EH (cell line): ENCODE data around the gene FRZB.
"Not testable (repeated sequence)": the region's sequence is repeated elsewhere in the genome, so short reads cannot be mapped to it uniquely, and the experiment has no call there.

ENCODE experiments used
- DNase-seq: peaks from one replicate; pipeline ENCODE4 v3.0.0-alpha.2; 2015; ENCODE audit warnings: low read depth

FRZB gene

DNA sequence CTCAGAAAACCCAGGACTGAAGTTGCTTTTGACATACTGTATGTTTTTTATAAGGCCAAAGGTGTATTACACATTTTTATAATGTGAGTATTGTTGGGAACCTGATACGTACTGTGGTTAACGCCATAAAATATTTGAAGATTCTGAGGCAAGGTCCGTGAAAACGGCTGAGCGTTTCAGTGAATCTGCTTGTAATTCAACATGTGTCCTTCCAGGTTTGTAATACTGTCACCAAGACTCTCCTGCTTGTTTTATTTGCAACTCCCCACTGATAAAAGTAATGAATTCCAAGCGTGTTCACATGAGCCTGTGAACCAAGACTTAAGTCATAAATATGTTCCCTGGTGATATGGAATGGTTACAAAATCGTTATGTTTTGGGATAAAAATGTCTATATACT is 23.9 kb upstream of the FRZB start:
- no peak for DNase-seq

- DNase-seq, result no peak
These were observed 21.4 kb upstream of the FRZB start for GRCh38 chr2:182887753-182888415.

- DNase-seq, result no peak
These were observed 20.7 kb upstream of the FRZB start for GRCh38 chr2:182887093-182887492.

DNA sequence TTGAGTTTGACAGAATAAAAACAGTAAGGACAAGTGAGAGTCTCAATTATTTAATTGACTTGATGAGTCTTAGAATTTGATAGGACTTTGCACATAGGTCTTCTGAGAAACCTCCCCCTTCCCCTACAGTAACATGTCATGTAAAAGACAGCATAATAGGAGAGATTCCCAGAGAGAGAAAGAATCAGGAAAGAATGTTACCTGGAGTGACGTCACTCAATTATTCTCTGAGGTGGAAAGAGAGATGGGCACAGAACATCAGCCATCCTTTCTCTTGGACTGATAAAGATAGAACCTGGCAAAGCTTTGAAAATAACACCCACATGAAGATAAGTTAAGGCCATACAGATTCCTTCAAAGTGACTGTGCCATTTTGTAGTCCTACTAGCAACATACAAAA is 19.3 kb upstream of the FRZB start:
- DNase-seq, result no peak

DNA sequence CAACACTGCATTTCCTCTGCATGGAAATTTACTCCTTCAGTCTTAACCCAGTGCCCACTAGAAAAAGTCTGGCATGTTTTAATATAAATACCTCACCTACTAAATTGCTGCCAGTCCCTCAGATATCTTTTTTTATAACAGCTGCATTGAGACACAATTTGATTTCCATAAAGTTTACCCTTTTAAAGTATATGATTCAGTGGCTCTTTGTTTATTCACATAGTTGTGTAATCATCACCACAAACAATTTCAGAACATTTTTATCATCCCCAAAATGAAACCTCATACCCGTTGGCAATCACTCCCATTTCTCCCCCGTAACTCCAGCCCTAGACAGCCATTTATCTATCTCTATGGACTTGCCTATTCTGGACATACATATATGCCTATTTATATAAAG is 17.0 kb upstream of the FRZB start:
- no peak for DNase-seq

GRCh38 chr2:182880100-182880499 is 13.7 kb upstream of the FRZB start:
- DNase-seq, result not testable (repeated sequence)

- DNase-seq, result not testable (repeated sequence)
These were observed 10.2 kb upstream of the FRZB start for GRCh38 chr2:182876653-182877052.

DNA sequence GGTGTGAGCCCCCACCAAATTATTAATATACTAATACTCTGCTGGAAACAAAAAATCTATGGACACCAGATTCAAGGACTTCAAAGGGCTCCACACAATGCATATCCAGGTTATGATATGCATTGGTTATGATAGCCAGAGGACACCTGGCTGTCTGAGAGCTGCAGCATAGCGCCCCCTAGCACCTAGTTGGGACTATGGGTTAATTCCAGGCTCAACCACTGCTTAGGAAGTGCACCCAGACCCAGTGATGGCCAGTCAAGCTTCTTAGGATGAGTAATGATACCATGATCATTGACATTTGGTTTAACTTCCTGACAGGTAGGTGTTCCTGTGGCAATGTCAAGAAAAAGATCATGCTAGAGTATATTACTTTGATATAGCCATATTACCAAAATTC is 3.8 kb upstream of the FRZB start:
- no peak for DNase-seq

- DNase-seq, result no peak
These were observed 1.8 kb upstream of the FRZB start for GRCh38 chr2:182868054-182868796.

DNA sequence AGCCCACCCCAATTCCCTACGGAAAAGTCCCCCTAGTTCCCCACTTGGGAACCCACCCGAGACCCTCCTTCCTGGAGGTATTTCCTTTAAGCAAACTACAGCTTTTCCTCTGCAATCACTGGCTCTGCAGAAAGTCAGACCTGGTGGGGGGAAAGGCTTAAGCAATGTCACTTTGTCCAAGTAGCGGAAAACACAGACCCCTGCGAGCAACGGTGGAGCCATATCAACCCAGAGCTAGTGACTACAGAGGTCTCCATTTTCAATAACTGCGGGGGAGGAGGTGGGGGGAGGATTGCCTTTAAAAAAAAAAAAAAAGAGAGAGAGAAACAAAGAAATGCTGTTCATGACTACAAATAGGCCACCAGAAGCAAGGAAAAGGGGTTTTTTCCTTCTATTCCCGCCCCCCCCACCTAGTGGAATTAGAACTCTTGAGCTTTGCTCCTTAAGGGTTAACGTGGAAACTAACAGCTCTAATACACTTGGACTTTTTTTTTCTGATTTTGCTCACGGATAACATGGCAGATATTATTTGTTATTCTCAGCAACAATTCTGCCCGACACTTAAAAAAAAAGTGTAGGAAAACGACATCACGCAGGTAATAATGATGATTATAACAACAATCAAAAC is 1.1 kb upstream of the FRZB start:
- DNase-seq, result no peak

GRCh38 chr2:182866095-182866460 is 359 bp downstream of the FRZB start:
- DNase-seq, result no peak

GRCh38 chr2:182864949-182865570 is 1.4 kb downstream of the FRZB start:
- no peak for DNase-seq

DNA sequence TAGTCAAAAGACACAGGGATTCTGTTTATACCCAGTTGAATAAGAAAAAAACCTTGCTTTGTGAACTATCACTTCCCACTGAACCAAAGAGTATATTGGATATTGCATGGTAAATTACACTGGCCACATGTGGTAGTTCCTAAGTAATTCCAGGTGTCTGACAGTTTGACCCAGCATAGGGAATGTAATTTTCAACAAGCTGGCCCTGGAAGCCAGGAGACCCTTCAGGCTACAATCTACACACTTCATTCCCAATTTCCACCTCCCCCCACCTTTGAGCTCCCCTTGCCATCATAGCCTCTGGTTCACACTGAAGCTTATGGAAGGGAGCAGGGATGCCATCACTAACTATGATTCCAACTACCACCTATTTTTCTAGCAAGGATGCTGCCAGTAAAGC is 2.8 kb downstream of the FRZB start:
- no peak for DNase-seq

- no peak for DNase-seq
These were observed 4.3 kb downstream of the FRZB start for GRCh38 chr2:182862091-182862490.

DNA sequence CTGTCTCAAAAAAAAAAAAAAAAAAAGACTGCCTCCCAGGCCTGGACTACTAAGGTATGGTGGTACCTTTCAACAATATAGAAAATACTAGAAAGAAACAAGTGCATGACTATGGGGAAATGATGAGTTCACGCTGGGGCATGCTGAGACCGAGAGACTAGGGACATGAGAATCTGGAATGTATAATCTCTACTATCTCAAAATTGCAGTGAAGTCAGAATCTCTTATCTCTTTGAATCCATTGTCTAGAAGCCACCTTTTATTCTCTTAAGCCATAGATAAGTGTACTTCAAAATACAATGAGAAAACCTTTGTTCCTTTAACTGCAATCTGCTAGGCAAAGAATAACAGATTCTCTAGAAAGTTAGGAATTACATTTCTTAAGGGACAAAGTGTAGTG is 5.6 kb downstream of the FRZB start:
- DNase-seq, result no peak

GRCh38 chr2:182858671-182859070 is 7.8 kb downstream of the FRZB start:
- DNase-seq, result peak; percentile 47

- no peak for DNase-seq
These were observed 11.1 kb downstream of the FRZB start for GRCh38 chr2:182855376-182855775.

DNA sequence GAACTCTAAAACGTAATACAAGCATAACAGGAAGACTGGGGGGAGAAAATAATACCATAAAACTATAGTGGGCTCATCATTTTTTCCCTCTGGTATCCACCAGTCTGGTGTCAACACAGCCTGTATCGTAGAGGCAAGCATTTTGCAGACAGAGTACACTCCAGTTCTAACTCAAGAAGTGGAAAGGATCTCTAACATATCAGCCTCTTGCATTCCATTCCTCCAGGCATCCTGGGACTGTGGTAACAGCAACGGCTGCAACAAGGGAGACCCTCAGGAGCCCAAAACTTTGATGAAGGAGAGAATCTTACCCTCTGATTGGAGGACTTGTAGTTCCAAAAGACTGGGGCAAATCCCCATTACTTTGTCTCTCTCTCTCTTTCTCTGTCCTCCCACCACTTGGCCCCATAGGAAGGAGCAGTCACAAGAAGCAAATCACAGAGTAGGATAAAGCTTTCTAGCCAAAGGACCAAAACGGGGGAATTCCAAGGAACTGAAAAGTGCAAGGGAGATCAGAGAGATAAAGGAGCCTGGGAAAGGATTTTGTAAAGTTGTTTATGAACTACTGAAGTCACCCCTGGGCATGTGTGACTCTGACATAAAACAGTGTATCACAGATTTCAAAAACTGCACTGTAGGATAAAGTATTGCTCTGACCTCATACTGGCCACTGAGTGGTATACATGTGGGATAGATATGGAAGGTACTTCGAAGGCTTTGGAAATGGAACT is 11.9 kb downstream of the FRZB start:
- DNase-seq, result peak; percentile 32

GRCh38 chr2:182852801-182853200 is 13.6 kb downstream of the FRZB start:
- DNase-seq, result peak; percentile 15

- DNase-seq, result peak; percentile 11
These were observed 14.3 kb downstream of the FRZB start for GRCh38 chr2:182852090-182852489.

DNA sequence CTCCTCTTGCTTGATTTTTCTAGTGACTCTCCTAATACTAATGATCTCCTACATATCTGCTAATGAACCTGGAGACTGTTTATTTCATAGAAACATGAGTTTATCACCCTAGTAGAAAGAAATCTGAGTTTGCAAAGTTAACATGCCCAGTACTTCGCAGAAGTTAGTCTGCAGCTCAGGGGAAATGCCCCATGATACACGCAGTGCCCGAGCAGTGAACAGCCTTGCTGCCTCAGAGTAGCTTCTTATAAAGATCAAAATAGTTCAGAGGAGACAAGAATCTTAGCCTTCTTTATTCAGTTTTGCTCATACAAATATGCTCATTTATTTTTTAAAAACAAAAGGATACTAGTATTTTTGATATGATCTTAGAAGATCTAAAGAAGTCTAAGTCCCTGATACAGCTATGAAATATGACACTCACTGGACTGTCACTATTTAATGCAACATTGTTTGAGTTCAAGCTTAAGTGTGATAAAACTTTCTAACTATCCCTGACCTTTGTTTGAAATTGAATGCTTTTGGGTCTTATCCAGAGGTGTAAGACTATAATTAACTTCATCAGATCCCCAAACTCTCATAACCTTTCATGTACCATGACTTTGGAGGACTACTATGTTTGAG is 20.5 kb downstream of the FRZB start:
- no peak for DNase-seq

DNA sequence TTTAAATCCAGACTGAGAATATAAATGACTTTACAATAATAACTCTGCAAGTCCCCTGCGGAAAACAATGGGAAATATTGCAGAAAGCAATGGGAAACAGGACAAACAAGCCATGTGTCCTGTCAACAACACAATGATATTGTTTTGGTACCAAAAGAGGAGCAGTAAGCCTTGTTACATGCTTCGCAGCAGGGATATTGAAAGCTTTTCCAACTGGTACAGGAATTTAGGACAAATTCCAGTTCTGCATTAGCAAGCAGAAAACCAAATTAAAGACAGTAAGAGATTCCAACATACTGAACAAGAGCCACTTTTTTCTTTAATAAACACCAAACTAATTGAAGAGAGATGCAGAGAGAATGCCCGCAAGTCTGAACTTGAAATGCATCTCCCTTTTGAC is 30.0 kb downstream of the FRZB start:
- DNase-seq, result no peak
